ENCODE data around the gene CFAP100. TPM values are rescaled to one million over a fixed set of nuclear protein-coding genes. Genes with fewer than 3 reads are reported as not detected.
A peak's percentile ranks its signal among the peaks of the same experiment; 100 is the strongest.

The CFAP100 gene
- total RNA-seq, 2 donors from 2014 or later = 0.44 to 0.66 TPM

GRCh38 chr3:126460381-126460780, 65.7 kb downstream of the CFAP100 start:
- H3K36me3 Mint-ChIP-seq (ENCODE audit: low read depth) = peaks cover 70% of the 10 kb centered on the region
- no peak for TF ChIP-seq CTCF (conservative IDR thresholded peaks at IDR 0.05)
- H3K4me3 ChIP-seq (ENCODE audit: low read length) = no peak overlapping the region
- no peaks in the 10 kb centered on the region for H3K4me1 ChIP-seq (ENCODE audit: control insufficient read depth, insufficient read depth, low read length)
- 89 to 90% methylated on average over 7 of the region's 7 CpGs for WGBS, 2 experiments (ENCODE audit: insufficient coverage in 1 of 2, insufficient read length in 1 of 2)
- H3K27me3 Mint-ChIP-seq (ENCODE audit: insufficient read depth) = no peaks in the 10 kb centered on the region
- H3K27ac ChIP-seq (ENCODE audit: low read depth, low read length) = no peak overlapping the region
- H3K27ac Mint-ChIP-seq = no peak overlapping the region
- no peak overlapping the region for H3K9ac ChIP-seq (ENCODE audit: extremely low read depth, low read length, poor library complexity, severe bottlenecking)
- no peaks in the 10 kb centered on the region for H3K9me3 Mint-ChIP-seq
- no peaks in the 10 kb centered on the region for H3K4me1 Mint-ChIP-seq
- DNase-seq = no peak
- peaks cover 80% of the 10 kb centered on the region for H3K36me3 ChIP-seq (ENCODE audit: control insufficient read depth, insufficient read depth, low read length)
- H3K4me3 Mint-ChIP-seq = no peak overlapping the region
- H3K9me3 ChIP-seq (ENCODE audit: control insufficient read depth, low read length) = no peaks in the 10 kb centered on the region
- H3K27me3 ChIP-seq (ENCODE audit: control insufficient read depth, insufficient read depth, low read length, poor library complexity, severe bottlenecking) = no peaks in the 10 kb centered on the region

- H3K36me3 Mint-ChIP-seq (ENCODE audit: low read depth) = peaks cover 78% of the 10 kb centered on the region
Observed at GRCh38 chr3:126461450-126462070, 66.9 kb downstream of the CFAP100 start.

GRCh38 chr3:126463521-126463920, 68.8 kb downstream of the CFAP100 start:
- H3K27me3 Mint-ChIP-seq (ENCODE audit: insufficient read depth) = no peaks in the 10 kb centered on the region
- TF ChIP-seq CTCF (conservative IDR thresholded peaks at IDR 0.05) = no peak
- no peaks in the 10 kb centered on the region for H3K4me1 ChIP-seq (ENCODE audit: control insufficient read depth, insufficient read depth, low read length)
- WGBS, 2 experiments (ENCODE audit: insufficient coverage in 1 of 2, insufficient read length in 1 of 2) = 96% methylated on average over 2 of the region's 2 CpGs; no CpG with 5 or more reads in 1 of the 2 experiments
- no peaks in the 10 kb centered on the region for H3K9me3 Mint-ChIP-seq
- no peak overlapping the region for H3K4me3 ChIP-seq (ENCODE audit: low read length)
- peaks cover 92% of the 10 kb centered on the region for H3K36me3 ChIP-seq (ENCODE audit: control insufficient read depth, insufficient read depth, low read length)
- no peaks in the 10 kb centered on the region for H3K9me3 ChIP-seq (ENCODE audit: control insufficient read depth, low read length)
- H3K27ac ChIP-seq (ENCODE audit: low read depth, low read length) = no peak overlapping the region
- H3K27me3 ChIP-seq (ENCODE audit: control insufficient read depth, insufficient read depth, low read length, poor library complexity, severe bottlenecking) = no peaks in the 10 kb centered on the region
- no peak overlapping the region for H3K4me3 Mint-ChIP-seq
- H3K4me1 Mint-ChIP-seq = peaks cover 9% of the 10 kb centered on the region
- no peak for DNase-seq
- H3K36me3 Mint-ChIP-seq (ENCODE audit: low read depth) = peaks cover 73% of the 10 kb centered on the region
- no peak overlapping the region for H3K9ac ChIP-seq (ENCODE audit: extremely low read depth, low read length, poor library complexity, severe bottlenecking)
- H3K27ac Mint-ChIP-seq = no peak overlapping the region

More at GRCh38 chr3:126461450-126462070, 66.9 kb downstream of the CFAP100 start:
- peak; percentile 17 for DNase-seq
- Histone ChIP-seq H3K27ac (ENCODE audit: low read depth, low read length) (no peak overlapping the region), H3K4me1 (ENCODE audit: control insufficient read depth, insufficient read depth, low read length) (no peaks in the 10 kb centered on the region), H3K4me3 (ENCODE audit: low read length) (no peak overlapping the region), H3K9me3 (ENCODE audit: control insufficient read depth, low read length) (no peaks in the 10 kb centered on the region), H3K27me3 (ENCODE audit: control insufficient read depth, insufficient read depth, low read length, poor library complexity, severe bottlenecking) (no peaks in the 10 kb centered on the region), H3K36me3 (ENCODE audit: control insufficient read depth, insufficient read depth, low read length) (peaks cover 89% of the 10 kb centered on the region), H3K9ac (ENCODE audit: extremely low read depth, low read length, poor library complexity, severe bottlenecking) (no peak overlapping the region)
- Mint-ChIP-seq H3K9me3 (no peaks in the 10 kb centered on the region), H3K4me3 (no peak overlapping the region), H3K27me3 (ENCODE audit: insufficient read depth) (no peaks in the 10 kb centered on the region), H3K27ac (no peak overlapping the region), H3K4me1 (peaks cover 5% of the 10 kb centered on the region)
- TF ChIP-seq CTCF (conservative IDR thresholded peaks at IDR 0.05) = no peak
- 94 to 96% methylated on average over 16 to 17 of the region's 17 CpGs for WGBS, 2 experiments (ENCODE audit: insufficient coverage in 1 of 2, insufficient read length in 1 of 2)
